HPDE6-E6E7 (cell line): ENCODE results near the gene SCARB1.

Experiments
- DNase-seq: peaks from one replicate; pipeline ENCODE4 v3.0.0; 2011; ENCODE audit warnings: missing footprints; ENCODE audit errors: extremely low spot score

SCARB1 gene

DNA sequence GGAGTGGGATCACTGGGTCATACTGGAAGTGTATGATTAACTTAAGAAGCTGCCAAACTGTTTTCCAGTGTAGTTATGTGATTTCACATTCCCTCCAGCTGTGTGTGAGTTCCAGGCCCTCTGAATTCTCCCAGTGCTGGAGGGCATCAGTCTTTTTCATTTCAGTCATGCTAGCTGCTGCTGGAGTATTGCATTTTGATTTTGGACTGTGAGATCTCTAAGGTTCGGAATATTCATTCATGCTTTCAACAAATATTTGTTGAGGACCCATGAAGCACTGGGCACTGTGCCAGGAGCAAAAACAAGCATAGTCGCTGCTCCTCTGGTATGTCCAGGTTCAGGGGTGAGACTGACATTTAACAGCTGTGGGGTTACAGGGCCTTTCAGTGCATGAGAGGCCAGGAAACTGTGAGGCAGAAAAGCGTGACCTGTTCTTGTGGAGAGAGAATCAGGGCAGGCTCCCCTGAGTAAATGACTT lies 133.2 kb downstream of the SCARB1 start:
- no peak for DNase-seq

DNA sequence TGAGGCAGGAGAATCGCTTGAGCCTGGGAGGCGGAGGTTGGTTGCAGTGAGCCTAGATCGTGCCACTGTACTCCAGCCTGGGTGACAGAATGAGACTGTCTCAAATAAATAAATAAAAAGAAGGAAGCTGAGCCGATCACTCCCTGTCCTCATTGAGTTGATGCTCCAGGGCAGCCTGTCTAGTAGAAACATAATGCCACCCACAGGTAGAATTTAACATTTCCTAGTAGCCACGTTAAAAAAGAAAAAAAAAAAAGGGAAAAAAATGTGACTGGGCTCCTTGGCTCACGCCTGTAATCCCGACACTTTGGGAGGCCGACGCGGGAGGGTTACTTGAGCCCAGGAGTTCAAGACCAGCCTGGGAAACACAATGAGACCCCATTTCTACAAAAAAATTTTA lies 135.7 kb downstream of the SCARB1 start:
- no peak for DNase-seq

DNA sequence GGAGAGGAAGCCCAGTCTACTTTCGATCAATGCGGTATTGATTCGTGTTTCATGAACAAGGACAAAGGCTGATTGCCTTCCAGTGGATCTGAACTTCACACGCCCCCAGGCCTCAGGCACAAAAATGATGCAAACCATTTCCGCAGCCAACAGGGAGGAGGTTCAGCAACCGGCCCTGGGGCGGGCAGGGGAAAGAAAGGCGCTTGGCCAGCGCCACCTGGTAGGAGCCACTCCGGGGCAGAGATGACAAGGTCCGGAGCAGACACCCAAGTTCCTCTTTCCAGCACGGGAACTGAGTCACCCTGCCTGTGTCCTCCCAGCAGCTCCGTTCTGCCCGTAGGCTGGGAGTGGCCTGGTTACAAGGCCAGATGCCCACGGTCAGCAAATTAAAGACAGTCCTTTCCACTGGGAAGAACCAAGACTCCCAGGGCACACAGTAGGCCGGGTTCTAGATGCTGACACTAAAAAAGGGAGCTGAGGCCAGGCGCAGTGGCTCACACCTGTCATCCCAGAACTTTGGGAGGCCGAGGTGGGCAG lies 136.3 kb downstream of the SCARB1 start:
- DNase-seq, result peak; percentile 58
